ENCODE results near the gene NRAP.

- TF ChIP-seq CTCF (IDR thresholded peaks at IDR 0.05) = no peak
- TF ChIP-seq RFX5 (IDR thresholded peaks at IDR 0.05; ENCODE audit: low read length) = no peak
- no peak for TF ChIP-seq EZH2phosphoT487 (IDR thresholded peaks at IDR 0.05; ENCODE audit: borderline replicate concordance, low read depth)
- TF ChIP-seq YY1 (IDR thresholded peaks at IDR 0.05; ENCODE audit: low read depth) = no peak
- no peak for TF ChIP-seq REST (IDR thresholded peaks at IDR 0.05; ENCODE audit: low read depth, low read length)
- 0 out of 2 replicates have a peak, but pooled peaks have one; percentile 11 for TF ChIP-seq FOSL2 (IDR thresholded peaks at IDR 0.05; ENCODE audit: borderline replicate concordance, low read depth)
- TF ChIP-seq JUND (IDR thresholded peaks at IDR 0.05) = no peak
- no peak for TF ChIP-seq ELF1 (IDR thresholded peaks at IDR 0.05)
- TF ChIP-seq, protein P1, sequence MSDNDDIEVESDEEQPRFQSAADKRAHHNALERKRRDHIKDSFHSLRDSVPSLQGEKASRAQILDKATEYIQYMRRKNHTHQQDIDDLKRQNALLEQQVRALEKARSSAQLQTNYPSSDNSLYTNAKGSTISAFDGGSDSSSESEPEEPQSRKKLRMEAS (IDR thresholded peaks at IDR 0.05; ENCODE audit: low read depth) = no peak
- no peak for TF ChIP-seq EP300 (IDR thresholded peaks at IDR 0.05; ENCODE audit: borderline replicate concordance in 1 of 2, low read depth in 1 of 2, low read length in 1 of 2)
- TF ChIP-seq, protein P2, sequence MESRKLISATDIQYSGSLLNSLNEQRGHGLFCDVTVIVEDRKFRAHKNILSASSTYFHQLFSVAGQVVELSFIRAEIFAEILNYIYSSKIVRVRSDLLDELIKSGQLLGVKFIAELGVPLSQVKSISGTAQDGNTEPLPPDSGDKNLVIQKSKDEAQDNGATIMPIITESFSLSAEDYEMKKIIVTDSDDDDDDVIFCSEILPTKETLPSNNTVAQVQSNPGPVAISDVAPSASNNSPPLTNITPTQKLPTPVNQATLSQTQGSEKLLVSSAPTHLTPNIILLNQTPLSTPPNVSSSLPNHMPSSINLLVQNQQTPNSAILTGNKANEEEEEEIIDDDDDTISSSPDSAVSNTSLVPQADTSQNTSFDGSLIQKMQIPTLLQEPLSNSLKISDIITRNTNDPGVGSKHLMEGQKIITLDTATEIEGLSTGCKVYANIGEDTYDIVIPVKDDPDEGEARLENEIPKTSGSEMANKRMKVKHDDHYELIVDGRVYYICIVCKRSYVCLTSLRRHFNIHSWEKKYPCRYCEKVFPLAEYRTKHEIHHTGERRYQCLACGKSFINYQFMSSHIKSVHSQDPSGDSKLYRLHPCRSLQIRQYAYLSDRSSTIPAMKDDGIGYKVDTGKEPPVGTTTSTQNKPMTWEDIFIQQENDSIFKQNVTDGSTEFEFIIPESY (IDR thresholded peaks at IDR 0.05; ENCODE audit: borderline replicate concordance, low read depth) = no peak
- no peak for TF ChIP-seq NRF1 (IDR thresholded peaks at IDR 0.05; ENCODE audit: low read depth, low read length)
Observed at GRCh38 chr10:113540845-113541548, 122.8 kb downstream of the NRAP start.
